Stimulated activated effector memory CD8-positive, alpha-beta T cell treated with anti-CD3 and anti-CD28 coated beads, Interleukin-12 subunit alpha, Interleukin-12 subunit beta, amount 100 ng/mL, for 72 hours (primary cell): Measurements from ENCODE around the gene PERP.
A peak's percentile ranks its signal among the peaks of the same experiment; 100 is the strongest.

Source experiments
- ATAC-seq: fragments of 150-1000 bp; cut with Tn5 transposase; 2 replicates; pipeline ENCODE4 v1.10.0; 2021
- DNase-seq, 2 donors: peaks; one replicate each; pipeline ENCODE4 v3.0.0; 2021 to 2022; ENCODE audit warnings: low spot score in 2 of 2
- H3K27ac Mint-ChIP-seq: one replicate; pipeline ENCODE4 v1.8.0; 2022; ENCODE audit warnings: mild to moderate bottlenecking, mixed read lengths
- H3K36me3 Mint-ChIP-seq: one replicate; pipeline ENCODE4 v1.8.0; 2022; ENCODE audit warnings: mild to moderate bottlenecking, mixed read lengths
- H3K4me1 Mint-ChIP-seq: one replicate; pipeline ENCODE4 v1.8.0; 2022; ENCODE audit warnings: mixed read lengths
- H3K4me3 Mint-ChIP-seq: one replicate; pipeline ENCODE4 v1.8.0; 2022; ENCODE audit warnings: mild to moderate bottlenecking, mixed read lengths
- H3K9me3 Mint-ChIP-seq: one replicate; pipeline ENCODE4 v1.8.0; 2022; ENCODE audit warnings: mixed read lengths

The PERP gene

DNA sequence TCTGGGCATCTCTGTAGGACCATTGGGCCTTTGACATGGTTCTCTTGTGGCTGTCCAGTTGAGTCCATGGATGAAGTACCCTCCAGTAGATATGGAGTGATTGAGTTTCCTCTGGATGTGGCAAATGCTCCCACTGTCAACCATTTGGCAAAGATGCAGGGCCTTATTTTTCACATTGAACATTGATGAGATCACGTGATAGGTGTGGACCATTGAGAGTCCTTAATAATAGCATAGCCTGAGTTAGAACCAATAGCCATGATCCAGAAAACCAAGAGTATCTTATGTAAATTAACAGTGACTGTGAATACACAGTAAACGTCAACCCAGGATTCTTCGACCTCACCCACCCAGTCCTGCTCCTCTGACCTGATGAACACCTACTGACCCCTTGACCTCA, 3.0 kb upstream of the PERP start:
- DNase-seq, result no peak
- Mint-ChIP-seq H3K4me3 (no peak overlapping the region), H3K4me1 (peaks cover 26% of the 10 kb centered on the region), H3K36me3 (peaks cover 15% of the 10 kb centered on the region), H3K27ac (no peak overlapping the region), H3K9me3 (no peaks in the 10 kb centered on the region)
- ATAC-seq, result no peak

DNA sequence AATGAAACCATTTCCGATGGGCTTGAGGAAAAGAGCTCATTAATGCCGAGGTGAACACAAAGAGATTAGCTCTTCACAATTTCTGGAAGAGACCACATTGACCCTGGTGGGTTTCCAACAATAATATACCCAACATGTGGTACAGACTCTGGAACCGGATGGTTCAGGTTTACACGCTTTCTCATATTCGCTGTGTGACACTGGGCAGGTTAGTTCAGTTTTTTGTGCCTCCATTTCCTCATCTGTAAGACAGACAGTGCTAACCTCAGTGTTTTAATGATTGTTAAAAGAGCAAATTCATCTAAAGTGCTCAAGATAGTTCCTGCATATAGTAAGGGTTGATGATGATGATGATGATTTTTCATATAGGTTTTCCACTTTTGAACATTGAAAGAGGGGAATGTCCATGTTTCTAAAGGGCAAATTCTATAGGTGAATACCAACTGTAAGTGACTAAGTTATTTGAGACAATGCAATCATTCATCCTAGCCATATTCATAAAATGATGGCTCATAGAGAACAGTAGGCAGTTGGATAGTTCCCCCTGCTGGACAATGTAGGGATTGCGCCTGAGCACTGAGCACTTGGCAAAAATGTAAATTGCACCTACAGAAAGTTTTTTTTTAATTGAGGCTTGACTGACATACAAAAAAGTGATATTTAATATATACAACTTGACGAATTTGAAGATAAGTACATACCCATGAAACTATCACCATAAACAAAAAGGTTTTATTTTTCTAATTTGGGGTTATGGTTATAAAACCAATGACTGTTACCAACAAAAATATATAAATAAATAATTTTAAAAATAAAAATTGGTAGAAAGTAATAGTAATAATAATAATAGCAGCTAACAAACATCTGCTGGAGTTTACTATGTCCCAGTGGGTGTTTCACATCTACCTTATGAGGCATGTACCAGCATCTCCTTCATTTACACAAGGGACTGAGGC, 2.1 kb upstream of the PERP start:
- DNase-seq (peak; percentile 75 to 90), ATAC-seq (peak; percentile 61)
- peaks cover 15% of the 10 kb centered on the region for H3K36me3 Mint-ChIP-seq
- H3K27ac Mint-ChIP-seq, result no peak overlapping the region
- no peak overlapping the region for H3K4me3 Mint-ChIP-seq
- no peaks in the 10 kb centered on the region for H3K9me3 Mint-ChIP-seq
- H3K4me1 Mint-ChIP-seq, result peaks cover 26% of the 10 kb centered on the region

DNA sequence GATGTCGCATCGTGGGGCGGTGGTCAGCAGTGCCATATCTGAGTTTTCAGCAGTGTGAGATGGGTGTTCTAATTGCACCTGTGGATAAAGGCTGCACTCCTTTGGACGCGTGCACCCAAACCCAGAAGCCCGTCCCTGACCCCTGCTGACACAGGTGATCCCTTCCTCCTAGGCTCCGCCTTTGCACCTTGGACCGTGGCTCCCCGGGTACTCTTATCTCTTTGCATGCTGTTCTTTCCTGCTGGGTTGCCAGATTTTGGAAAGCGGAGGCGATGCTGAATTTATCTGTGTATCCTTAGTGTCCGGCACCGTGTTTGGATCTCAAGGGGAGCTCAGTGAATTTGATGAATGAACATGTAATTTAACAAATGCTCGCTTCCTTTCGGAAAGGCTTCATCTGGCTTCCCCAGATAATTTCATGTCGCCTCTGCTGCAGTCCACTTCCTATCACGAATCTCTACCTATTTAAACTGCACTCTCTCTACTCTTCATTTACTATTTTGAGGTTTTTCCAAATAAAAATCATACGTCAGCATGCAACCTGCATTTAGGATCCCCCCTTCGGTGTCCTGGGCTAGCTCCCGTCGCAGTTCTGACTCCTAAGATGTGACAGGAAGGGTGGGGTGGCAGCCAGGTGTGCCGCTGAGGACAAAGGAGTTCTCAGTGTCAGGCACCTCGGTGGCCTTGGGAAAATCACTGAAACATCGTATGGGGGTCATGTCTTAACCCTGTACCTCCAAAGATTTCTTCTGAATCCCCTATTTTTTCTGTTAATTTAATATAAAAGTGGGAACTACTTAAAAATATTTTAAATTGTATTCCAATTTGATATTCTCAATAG, 753 bp upstream of the PERP start:
- peak overlapping the region; percentile 93 for H3K27ac Mint-ChIP-seq
- ATAC-seq (peak; percentile 47), DNase-seq (no peak)
- H3K9me3 Mint-ChIP-seq, result no peaks in the 10 kb centered on the region
- peaks cover 26% of the 10 kb centered on the region for H3K4me1 Mint-ChIP-seq
- H3K4me3 Mint-ChIP-seq, result peak overlapping the region; percentile 94
- H3K36me3 Mint-ChIP-seq, result peaks cover 15% of the 10 kb centered on the region

DNA sequence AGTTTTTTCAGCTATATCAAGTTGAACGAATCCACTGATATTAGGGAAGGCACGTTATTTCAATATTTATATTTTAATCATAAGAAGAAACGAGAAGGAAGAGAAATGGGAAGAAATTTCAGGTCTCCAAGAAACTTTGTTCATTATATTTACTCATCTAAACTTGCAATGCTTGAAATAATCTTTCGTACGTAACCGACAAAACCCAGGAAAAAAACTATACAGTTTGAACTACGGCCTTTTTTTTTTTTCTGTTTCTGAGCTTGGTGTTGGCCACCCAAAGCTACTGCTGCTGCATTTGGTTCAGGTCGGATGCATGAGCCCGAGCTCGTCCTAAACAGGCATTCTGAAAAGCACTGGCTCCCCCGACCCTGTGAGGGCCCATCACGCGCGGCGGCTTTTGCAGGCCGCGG, 548 bp downstream of the PERP start:
- Mint-ChIP-seq H3K36me3 (peaks cover 15% of the 10 kb centered on the region), H3K4me1 (peaks cover 26% of the 10 kb centered on the region), H3K9me3 (no peaks in the 10 kb centered on the region), H3K27ac (peak overlapping the region; percentile 93), H3K4me3 (peak overlapping the region; percentile 94)
- DNase-seq (no peak), ATAC-seq (no peak)

DNA sequence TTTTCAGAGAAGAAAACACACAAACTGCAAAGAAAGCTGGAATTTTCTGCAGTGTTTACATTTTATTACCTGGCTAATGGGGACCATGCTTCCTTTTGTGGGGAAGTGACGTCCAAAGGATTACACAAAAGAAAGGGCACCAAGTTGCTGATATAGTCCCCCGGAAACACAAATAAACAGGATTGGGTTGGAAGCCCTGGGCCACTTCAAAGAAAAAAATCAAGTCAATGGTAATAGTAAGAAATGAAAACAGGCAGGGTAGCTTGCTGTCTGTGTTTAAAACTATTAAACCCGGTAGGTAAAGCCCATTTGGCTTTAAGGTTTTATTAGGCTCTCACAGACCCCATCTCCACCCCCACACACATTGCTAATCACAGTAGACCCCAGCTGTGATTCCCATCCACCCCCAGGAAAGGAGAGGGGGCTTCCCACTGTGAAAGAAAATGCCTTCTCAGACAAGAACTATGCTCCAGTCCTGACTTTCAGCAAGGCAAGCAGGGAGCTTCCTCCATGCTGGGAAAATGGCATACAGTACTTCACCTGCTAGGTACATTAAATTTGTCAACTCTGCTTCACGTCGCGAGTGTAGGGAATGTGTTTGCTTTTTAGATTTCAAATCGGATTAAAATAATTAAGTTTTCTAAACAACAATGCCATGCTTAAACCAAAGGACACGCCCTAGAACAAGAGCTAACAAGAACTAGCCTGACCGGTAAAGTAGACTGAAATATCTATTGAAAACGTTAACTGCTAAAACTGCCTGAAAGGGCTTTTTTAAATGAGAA, 1.1 kb downstream of the PERP start:
- H3K27ac Mint-ChIP-seq, result peak overlapping the region; percentile 93
- no peaks in the 10 kb centered on the region for H3K9me3 Mint-ChIP-seq
- ATAC-seq (no peak), DNase-seq (no peak)
- H3K4me3 Mint-ChIP-seq, result peak overlapping the region; percentile 94
- peaks cover 26% of the 10 kb centered on the region for H3K4me1 Mint-ChIP-seq
- peaks cover 15% of the 10 kb centered on the region for H3K36me3 Mint-ChIP-seq

DNA sequence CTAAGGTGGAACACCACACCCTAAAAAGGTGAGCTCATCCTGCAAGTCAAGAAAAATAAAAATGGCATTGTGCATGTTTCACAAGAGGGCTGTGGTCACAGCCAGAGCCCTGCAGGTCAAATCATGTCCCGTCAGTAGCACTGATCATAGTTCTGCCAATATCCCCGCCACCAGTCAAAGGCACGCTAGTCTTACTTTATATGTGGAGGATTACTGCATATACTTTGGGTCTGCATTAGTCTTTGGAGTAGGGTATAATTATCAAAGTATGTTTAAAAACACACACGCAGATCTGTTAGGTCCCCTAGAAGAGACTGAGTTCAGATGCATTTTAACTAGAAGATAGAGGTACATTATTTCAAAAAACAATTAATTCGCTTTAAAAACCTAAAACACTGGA, 1.8 kb downstream of the PERP start:
- Mint-ChIP-seq H3K9me3 (no peaks in the 10 kb centered on the region), H3K4me1 (peaks cover 26% of the 10 kb centered on the region), H3K36me3 (peaks cover 15% of the 10 kb centered on the region), H3K27ac (peak overlapping the region; percentile 93), H3K4me3 (peak overlapping the region; percentile 94)
- ATAC-seq (no peak), DNase-seq (no peak)

DNA sequence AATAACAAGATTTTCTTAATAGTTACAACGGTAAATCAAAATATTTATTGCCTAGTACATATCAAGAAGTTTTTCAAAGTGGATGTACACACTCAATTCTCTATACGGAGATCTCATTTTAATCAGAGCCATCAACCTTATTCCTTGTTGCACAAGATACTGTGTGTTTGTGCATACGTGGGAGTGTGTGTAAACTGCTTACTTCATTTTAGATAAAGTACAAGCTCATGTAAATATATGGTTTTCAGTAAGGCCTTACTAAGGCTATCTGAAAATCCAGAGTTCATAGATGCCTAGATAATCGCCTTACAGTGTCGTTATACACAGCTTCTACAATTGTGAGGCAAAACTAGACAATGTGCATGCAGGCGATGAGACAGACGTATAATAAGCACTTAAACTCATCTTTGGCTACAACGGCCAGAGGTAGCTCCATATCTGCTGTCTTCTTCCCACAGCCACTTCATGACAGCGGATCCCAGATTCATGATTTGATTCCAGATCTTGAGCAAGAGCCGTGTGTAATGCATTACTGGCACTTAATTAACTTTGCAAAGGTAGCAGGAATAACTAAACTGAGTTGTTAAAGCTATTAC, 2.5 kb downstream of the PERP start:
- H3K36me3 Mint-ChIP-seq, result peaks cover 15% of the 10 kb centered on the region
- H3K4me1 Mint-ChIP-seq, result peaks cover 26% of the 10 kb centered on the region
- no peak for ATAC-seq
- no peak overlapping the region for H3K27ac Mint-ChIP-seq
- DNase-seq, result no peak
- H3K9me3 Mint-ChIP-seq, result no peaks in the 10 kb centered on the region
- H3K4me3 Mint-ChIP-seq, result no peak overlapping the region

DNA sequence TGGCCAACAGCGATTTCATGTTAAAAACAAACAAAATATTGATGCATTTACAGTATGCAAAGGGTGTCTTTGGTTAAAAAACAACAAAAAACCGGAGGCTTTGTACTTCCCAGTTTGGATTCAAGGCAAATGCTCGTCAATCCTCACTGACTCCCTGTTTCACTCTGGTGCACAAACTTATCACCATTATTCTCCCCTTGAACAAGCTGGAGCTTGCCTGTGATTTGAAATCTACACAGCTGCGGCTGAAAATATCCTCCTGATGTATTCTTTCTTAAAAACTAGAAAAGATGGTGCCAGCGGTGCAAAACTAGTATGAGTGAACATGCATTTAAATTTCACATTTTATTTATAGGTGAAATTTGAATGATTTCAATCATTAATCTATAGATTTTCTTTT, 3.3 kb downstream of the PERP start:
- Mint-ChIP-seq H3K36me3 (peaks cover 15% of the 10 kb centered on the region), H3K9me3 (no peaks in the 10 kb centered on the region), H3K4me1 (peaks cover 21% of the 10 kb centered on the region), H3K27ac (no peak overlapping the region), H3K4me3 (no peak overlapping the region)
- DNase-seq (no peak), ATAC-seq (no peak)

DNA sequence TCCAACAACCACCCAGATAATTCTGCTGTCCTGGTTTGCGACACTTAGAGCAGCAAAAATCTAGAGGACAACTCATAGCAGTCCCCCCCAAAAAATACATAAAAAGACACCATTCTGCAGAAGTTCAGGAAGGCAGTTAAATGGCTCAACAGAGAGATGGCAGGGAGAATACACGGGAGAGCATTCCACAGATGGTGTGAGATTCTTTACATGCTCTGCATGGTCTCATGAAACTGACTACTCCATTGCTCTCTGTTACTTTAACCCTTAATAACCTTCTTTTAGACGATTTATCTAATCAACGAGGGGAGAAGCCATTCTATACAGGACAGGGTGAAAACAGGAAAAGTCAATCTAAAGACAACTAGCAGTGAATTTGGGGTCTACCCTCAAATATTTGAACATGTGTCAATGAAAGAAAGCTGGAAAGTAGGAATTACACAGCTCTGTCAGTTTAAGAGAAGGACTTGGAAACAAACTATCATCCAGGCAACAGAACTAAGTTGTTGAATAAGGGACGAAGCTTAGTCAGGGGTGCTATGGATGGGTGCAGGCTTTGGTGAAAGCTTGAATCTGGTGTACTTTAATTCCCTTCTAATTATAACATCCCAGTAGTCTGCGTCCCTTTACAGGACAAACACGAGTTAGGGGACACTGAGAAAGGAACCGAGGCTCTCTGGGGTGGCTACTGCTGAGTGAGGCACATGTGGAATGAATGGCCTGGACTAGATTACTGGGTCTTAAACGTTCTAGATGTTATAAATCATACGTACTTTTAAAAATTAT, 5.1 kb downstream of the PERP start:
- ATAC-seq (no peak), DNase-seq (no peak)
- Mint-ChIP-seq H3K4me3 (no peak overlapping the region), H3K4me1 (peaks cover 12% of the 10 kb centered on the region), H3K27ac (no peak overlapping the region), H3K9me3 (peaks cover 2% of the 10 kb centered on the region), H3K36me3 (peaks cover 3% of the 10 kb centered on the region)

DNA sequence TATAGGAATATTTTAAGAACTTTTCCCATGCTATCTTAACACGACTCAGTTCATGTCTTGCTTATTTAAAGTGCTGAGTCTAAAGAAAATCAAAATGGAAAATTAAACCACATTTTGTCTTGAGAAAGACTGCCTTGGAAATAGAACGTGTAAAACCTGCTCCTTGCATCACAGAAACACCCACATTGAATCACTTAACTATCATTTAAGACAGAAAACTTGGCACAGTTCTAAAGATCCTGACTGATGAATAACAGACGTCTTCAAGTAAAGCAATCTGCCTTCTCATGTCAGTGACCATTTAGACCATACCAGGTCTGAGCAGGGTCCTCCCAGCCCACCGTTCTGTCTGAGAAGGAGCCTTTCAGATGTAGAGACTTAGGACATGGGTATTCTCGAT, 7.4 kb downstream of the PERP start:
- DNase-seq (no peak), ATAC-seq (no peak)
- Mint-ChIP-seq H3K4me3 (no peak overlapping the region), H3K9me3 (peaks cover 2% of the 10 kb centered on the region), H3K36me3 (peaks cover 8% of the 10 kb centered on the region), H3K27ac (no peak overlapping the region), H3K4me1 (no peaks in the 10 kb centered on the region)

DNA sequence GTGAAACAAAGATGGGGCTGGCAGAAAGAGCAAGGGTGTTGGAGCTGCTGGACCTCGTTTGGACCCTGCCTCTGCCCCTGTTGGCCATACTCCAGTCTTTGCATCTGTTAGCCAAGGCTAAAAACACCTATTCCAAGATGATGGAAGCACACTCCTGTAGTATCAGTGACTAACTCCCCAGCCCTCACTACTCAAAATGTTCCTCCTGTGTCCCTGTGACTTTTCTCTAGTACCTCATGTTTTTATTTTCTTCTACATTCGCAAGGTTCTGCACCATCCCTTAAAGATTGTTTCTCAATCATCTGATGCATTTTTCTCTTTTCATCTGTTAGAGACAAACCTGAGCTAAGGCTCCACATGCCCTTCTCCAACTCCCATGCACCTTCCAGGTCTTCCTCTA, 8.9 kb downstream of the PERP start:
- ATAC-seq, result no peak
- DNase-seq, result no peak
- no peak overlapping the region for H3K27ac Mint-ChIP-seq
- no peak overlapping the region for H3K4me3 Mint-ChIP-seq
- H3K36me3 Mint-ChIP-seq, result peaks cover 13% of the 10 kb centered on the region
- no peaks in the 10 kb centered on the region for H3K4me1 Mint-ChIP-seq
- H3K9me3 Mint-ChIP-seq, result peaks cover 2% of the 10 kb centered on the region

DNA sequence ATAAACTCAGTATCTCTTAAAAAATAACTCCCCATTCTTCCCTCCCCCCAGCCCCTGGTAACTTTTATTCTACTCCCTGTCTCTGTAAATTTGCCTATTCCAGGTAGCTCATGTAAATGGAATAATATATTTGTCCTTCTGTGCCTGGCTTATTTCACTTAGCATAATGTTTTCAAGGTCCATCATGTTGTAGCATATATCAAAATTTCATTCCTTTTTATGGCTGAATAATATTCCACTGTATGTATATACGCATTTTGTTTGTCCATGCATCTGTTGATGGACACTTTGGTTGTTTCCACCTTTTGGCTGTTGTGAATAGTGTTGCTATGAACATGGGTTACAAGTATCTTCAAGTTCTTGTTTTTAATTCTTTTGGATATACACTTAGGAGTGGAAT, 13.0 kb downstream of the PERP start:
- peaks cover 25% of the 10 kb centered on the region for H3K36me3 Mint-ChIP-seq
- DNase-seq (no peak), ATAC-seq (no peak)
- no peaks in the 10 kb centered on the region for H3K4me1 Mint-ChIP-seq
- H3K9me3 Mint-ChIP-seq, result peaks cover 2% of the 10 kb centered on the region
- H3K4me3 Mint-ChIP-seq, result no peak overlapping the region
- H3K27ac Mint-ChIP-seq, result no peak overlapping the region

DNA sequence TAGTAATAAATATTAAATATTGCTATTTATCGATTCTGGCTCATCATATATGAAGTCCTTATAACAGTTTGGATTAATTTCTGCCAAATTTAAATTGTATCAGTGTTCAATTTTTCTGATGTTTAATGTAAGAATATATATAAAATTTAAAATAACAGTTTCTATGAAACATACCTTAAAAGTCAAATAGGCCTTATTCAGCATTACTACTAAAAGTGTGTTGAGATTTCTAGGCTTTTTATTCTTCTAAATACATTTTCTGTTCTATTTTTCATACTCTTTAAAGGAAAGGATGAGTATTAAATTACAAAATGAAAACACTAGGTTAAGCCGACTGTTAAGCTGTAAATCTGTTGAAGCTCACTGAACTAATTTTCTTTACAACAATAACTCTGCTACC, 13.6 kb downstream of the PERP start:
- Mint-ChIP-seq H3K4me1 (no peaks in the 10 kb centered on the region), H3K27ac (no peak overlapping the region), H3K36me3 (peaks cover 25% of the 10 kb centered on the region), H3K9me3 (peaks cover 2% of the 10 kb centered on the region), H3K4me3 (no peak overlapping the region)
- no peak for DNase-seq
- ATAC-seq, result no peak

DNA sequence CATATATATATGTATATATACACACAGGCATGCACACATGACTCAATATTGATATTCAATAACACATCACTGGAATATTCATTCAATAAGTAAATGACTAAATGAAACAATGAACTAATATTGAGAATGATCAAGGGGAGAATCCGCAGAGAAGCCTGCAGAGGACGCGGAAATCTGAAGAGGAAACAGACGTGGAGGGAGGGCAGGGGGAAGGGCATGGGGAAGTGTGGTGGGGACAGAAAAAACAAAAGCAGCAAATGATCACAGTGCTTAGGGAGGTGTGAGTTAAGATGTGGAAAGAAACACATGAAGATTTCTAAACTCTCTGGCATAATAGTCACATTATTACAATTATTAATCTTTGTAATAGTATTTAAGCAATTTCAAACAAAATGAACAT, 14.5 kb downstream of the PERP start:
- ATAC-seq (no peak), DNase-seq (no peak)
- Mint-ChIP-seq H3K27ac (no peak overlapping the region), H3K4me1 (no peaks in the 10 kb centered on the region), H3K36me3 (peaks cover 25% of the 10 kb centered on the region), H3K9me3 (no peaks in the 10 kb centered on the region), H3K4me3 (no peak overlapping the region)
